WTC11 (cell line): Measurements from ENCODE around the gene ARHGAP10. TPM values are rescaled to one million over a fixed set of nuclear protein-coding genes. Genes with fewer than 3 reads are reported as not detected.

Source experiments
- ATAC-seq: fragments of 200-7000 bp; cut with Tn5 transposase; 2 replicates; pipeline ENCODE4 v1.10.0; 2021; ENCODE audit warnings: mild to moderate bottlenecking, moderate library complexity
- CTCF ChIA-PET: fragments of 300-600 bp; sonication (Branson Sonifier 250); formaldehyde crosslinking; loops from one replicate; lab custom pipeline; 2021; ENCODE audit warnings: antibody characterized with exemption; lab: Charles Lee
- POLR2A ChIA-PET: fragments of 350-600 bp; sonication (Branson Sonifier 250); formaldehyde crosslinking; loops from one replicate; lab custom pipeline; 2021; ENCODE audit warnings: antibody characterized with exemption; lab: Charles Lee
- DNase-seq: peaks from one replicate; pipeline ENCODE4 v3.0.0; 2021; ENCODE audit warnings: low spot score
- H3K27ac Mint-ChIP-seq: 2 replicates; pipeline ENCODE4 v1.8.0; 2021; ENCODE audit warnings: mixed read lengths
- H3K27me3 Mint-ChIP-seq: 2 replicates; pipeline ENCODE4 v1.8.0; 2021; ENCODE audit warnings: low read depth, mild to moderate bottlenecking, moderate library complexity, mixed read lengths
- H3K36me3 Mint-ChIP-seq: 2 replicates; pipeline ENCODE4 v1.8.0; 2021; ENCODE audit warnings: mixed read lengths
- H3K4me1 Mint-ChIP-seq: 2 replicates; pipeline ENCODE4 v1.8.0; 2022; ENCODE audit warnings: mixed read lengths
- H3K4me3 Mint-ChIP-seq: 2 replicates; pipeline ENCODE4 v1.8.0; 2021; ENCODE audit warnings: mild to moderate bottlenecking, moderate library complexity, mixed read lengths
- H3K9me3 Mint-ChIP-seq: 2 replicates; pipeline ENCODE4 v1.8.0; 2021; ENCODE audit warnings: mixed read lengths
- ATF2 ChIP-seq: sonication (generic); formaldehyde crosslinking; IDR thresholded peaks from 2 replicates; pipeline ENCODE4 v1.8.1; 2022; ENCODE audit warnings: low read depth, missing genetic modification reagents, borderline replicate concordance
- GTF2I ChIP-seq: fragments of 250-450 bp; sonication (Bioruptor Pico); conservative IDR thresholded peaks from 2 replicates; pipeline ENCODE4 v1.4.0; 2021; ENCODE audit warnings: mild to moderate bottlenecking
- HMGA2 ChIP-seq: fragments of 250-450 bp; sonication (Bioruptor Pico); IDR thresholded peaks from 2 replicates; pipeline ENCODE4 v1.4.0; 2021; ENCODE audit warnings: mild to moderate bottlenecking, moderate library complexity
- IRF2 ChIP-seq: sonication (generic); formaldehyde crosslinking; IDR thresholded peaks from 2 replicates; pipeline ENCODE4 v1.8.0; 2022; ENCODE audit warnings: low read depth, missing genetic modification reagents, borderline replicate concordance
- KAT7 ChIP-seq: sonication (generic); formaldehyde crosslinking; IDR thresholded peaks from 2 replicates; pipeline ENCODE4 v1.8.1; 2023; ENCODE audit warnings: missing genetic modification reagents, mild to moderate bottlenecking, borderline replicate concordance
- MAX ChIP-seq: sonication (generic); formaldehyde crosslinking; IDR thresholded peaks from 2 replicates; pipeline ENCODE4 v1.8.0; 2022; ENCODE audit warnings: mild to moderate bottlenecking, missing genetic modification reagents
- MLX ChIP-seq: sonication (generic); formaldehyde crosslinking; IDR thresholded peaks from 2 replicates; pipeline ENCODE4 v1.8.1; 2023; ENCODE audit warnings: mild to moderate bottlenecking, missing genetic modification reagents, moderate library complexity
- PRRX2 ChIP-seq: fragments of 250-450 bp; sonication (Bioruptor Pico); IDR thresholded peaks from 2 replicates; pipeline ENCODE4 v1.8.0; 2021; ENCODE audit warnings: mild to moderate bottlenecking
- SMAD4 ChIP-seq: sonication (generic); formaldehyde crosslinking; IDR thresholded peaks from 2 replicates; pipeline ENCODE4 v1.8.0; 2022; ENCODE audit warnings: mild to moderate bottlenecking, missing genetic modification reagents
- SOX15 ChIP-seq: fragments of 250-450 bp; sonication (Bioruptor Pico); IDR thresholded peaks from 2 replicates; pipeline ENCODE4 v1.9.0; 2021; ENCODE audit warnings: mild to moderate bottlenecking
- TEAD1 ChIP-seq: sonication (generic); formaldehyde crosslinking; IDR thresholded peaks from 2 replicates; pipeline ENCODE4 v1.8.0; 2022; ENCODE audit warnings: mild to moderate bottlenecking, missing genetic modification reagents
- ZBTB43 ChIP-seq: sonication (generic); formaldehyde crosslinking; IDR thresholded peaks from 2 replicates; pipeline ENCODE4 v1.8.1; 2023; ENCODE audit warnings: mild to moderate bottlenecking, missing genetic modification reagents
- ZNF138 ChIP-seq: sonication (generic); formaldehyde crosslinking; conservative IDR thresholded peaks from 2 replicates; pipeline ENCODE4 v1.8.1; 2022; ENCODE audit warnings: mild to moderate bottlenecking, moderate library complexity, missing genetic modification reagents
- ZNF232 ChIP-seq: sonication (generic); formaldehyde crosslinking; IDR thresholded peaks from 2 replicates; pipeline ENCODE4 v1.8.0; 2022; ENCODE audit warnings: mild to moderate bottlenecking, missing genetic modification reagents
- ZNF281 ChIP-seq: sonication (generic); formaldehyde crosslinking; IDR thresholded peaks from 2 replicates; pipeline ENCODE4 v1.8.0; 2023; ENCODE audit warnings: mild to moderate bottlenecking, missing genetic modification reagents
- ZNF396 ChIP-seq: fragments of 250-450 bp; sonication (Bioruptor Pico); IDR thresholded peaks from 2 replicates; pipeline ENCODE4 v1.8.0; 2021; ENCODE audit warnings: mild to moderate bottlenecking, moderate library complexity, borderline replicate concordance
- ZNF532 ChIP-seq: fragments of 250-450 bp; sonication (Bioruptor Pico); IDR thresholded peaks from 2 replicates; pipeline ENCODE4 v1.9.0; 2021; ENCODE audit warnings: mild to moderate bottlenecking, borderline replicate concordance
- total RNA-seq: library from RNA; stranded (reverse); gene quantifications from 3 replicates; pipeline ENCODE4 v1.2.3, GENCODE V29; 2021
- TF ChIP-seq, protein P1 (sequence below): sonication (generic); formaldehyde crosslinking; IDR thresholded peaks from 2 replicates; pipeline ENCODE4 v1.8.1; 2023; ENCODE audit warnings: mild to moderate bottlenecking, moderate library complexity, missing genetic modification reagents
- TF ChIP-seq, protein P2 (sequence below): sonication (generic); formaldehyde crosslinking; IDR thresholded peaks from 2 replicates; pipeline ENCODE4 v1.8.0; 2023; ENCODE audit warnings: missing genetic modification reagents
- TF ChIP-seq, protein P3 (sequence below): sonication (generic); formaldehyde crosslinking; conservative IDR thresholded peaks from 2 replicates; pipeline ENCODE4 v1.8.1; 2022; ENCODE audit warnings: mild to moderate bottlenecking, missing genetic modification reagents

Gene ARHGAP10
- total RNA-seq, 1 experiment from 2014 or later = 9.6 TPM

GRCh38 chr4:148015468-148015867, 283.6 kb downstream of the ARHGAP10 start:
- Mint-ChIP-seq H3K4me3 (no peak overlapping the region), H3K27ac (no peak overlapping the region), H3K9me3 (no peaks in the 10 kb centered on the region), H3K27me3 (no peaks in the 10 kb centered on the region), H3K4me1 (peaks cover 14% of the 10 kb centered on the region), H3K36me3 (no peaks in the 10 kb centered on the region)
- 0 out of 2 replicates have a peak, but pooled peaks have one; percentile 17 for ATAC-seq
- TF ChIP-seq MAX = no peak
- no peak for TF ChIP-seq KAT7 (CRISPR knock-in tag)
- TF ChIP-seq ZNF232 = no peak
- no peak for TF ChIP-seq ZBTB43 (CRISPR knock-in tag)
- TF ChIP-seq MLX (CRISPR knock-in tag) = no peak
- TF ChIP-seq ZNF281 (CRISPR knock-in tag) = no peak
- no peak for TF ChIP-seq ZNF138
- no peak for TF ChIP-seq HMGA2 (CRISPR knock-in tag)
- TF ChIP-seq, protein P1, sequence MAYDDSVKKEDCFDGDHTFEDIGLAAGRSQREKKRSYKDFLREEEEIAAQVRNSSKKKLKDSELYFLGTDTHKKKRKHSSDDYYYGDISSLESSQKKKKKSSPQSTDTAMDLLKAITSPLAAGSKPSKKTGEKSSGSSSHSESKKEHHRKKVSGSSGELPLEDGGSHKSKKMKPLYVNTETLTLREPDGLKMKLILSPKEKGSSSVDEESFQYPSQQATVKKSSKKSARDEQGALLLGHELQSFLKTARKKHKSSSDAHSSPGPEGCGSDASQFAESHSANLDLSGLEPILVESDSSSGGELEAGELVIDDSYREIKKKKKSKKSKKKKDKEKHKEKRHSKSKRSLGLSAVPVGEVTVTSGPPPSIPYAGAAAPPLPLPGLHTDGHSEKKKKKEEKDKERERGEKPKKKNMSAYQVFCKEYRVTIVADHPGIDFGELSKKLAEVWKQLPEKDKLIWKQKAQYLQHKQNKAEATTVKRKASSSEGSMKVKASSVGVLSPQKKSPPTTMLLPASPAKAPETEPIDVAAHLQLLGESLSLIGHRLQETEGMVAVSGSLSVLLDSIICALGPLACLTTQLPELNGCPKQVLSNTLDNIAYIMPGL = no peak
- no peak for TF ChIP-seq ZNF396 (CRISPR knock-in tag)
- TF ChIP-seq ZNF532 (CRISPR knock-in tag) = no peak
- no peak for TF ChIP-seq PRRX2 (CRISPR knock-in tag)
- TF ChIP-seq SMAD4 (CRISPR knock-in tag) = no peak
- TF ChIP-seq GTF2I (CRISPR knock-in tag) = no peak
- no peak for TF ChIP-seq SOX15 (CRISPR knock-in tag)
- no peak for TF ChIP-seq IRF2
- TF ChIP-seq, protein P2, sequence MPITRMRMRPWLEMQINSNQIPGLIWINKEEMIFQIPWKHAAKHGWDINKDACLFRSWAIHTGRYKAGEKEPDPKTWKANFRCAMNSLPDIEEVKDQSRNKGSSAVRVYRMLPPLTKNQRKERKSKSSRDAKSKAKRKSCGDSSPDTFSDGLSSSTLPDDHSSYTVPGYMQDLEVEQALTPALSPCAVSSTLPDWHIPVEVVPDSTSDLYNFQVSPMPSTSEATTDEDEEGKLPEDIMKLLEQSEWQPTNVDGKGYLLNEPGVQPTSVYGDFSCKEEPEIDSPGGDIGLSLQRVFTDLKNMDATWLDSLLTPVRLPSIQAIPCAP (CRISPR knock-in tag) = no peak
- no peak for TF ChIP-seq TEAD1 (CRISPR knock-in tag)
- no peak for TF ChIP-seq ATF2
- TF ChIP-seq, protein P3, sequence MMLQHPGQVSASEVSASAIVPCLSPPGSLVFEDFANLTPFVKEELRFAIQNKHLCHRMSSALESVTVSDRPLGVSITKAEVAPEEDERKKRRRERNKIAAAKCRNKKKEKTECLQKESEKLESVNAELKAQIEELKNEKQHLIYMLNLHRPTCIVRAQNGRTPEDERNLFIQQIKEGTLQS (CRISPR knock-in tag) = no peak
- ChIA-PET POLR2A (no interaction called here), CTCF (interaction anchor here (0.6 kb wide), 1 partner anchor 726 kb away, joined by 3 read pairs; no protein-coding TSS in a partner anchor)
- DNase-seq = no peak
